Activated naive CD8-positive, alpha-beta T cell (primary cell): ENCODE data around the gene QPRT.
"Not testable (repeated sequence)": the region's sequence is repeated elsewhere in the genome, so short reads cannot be mapped to it uniquely, and the experiment has no call there.

Experiments
- H3K27ac Mint-ChIP-seq: one replicate; pipeline ENCODE4 v1.8.0; 2021; ENCODE audit warnings: mixed read lengths
- H3K27me3 Mint-ChIP-seq: one replicate; pipeline ENCODE4 v1.8.0; 2021; ENCODE audit warnings: mixed read lengths
- H3K36me3 Mint-ChIP-seq: one replicate; pipeline ENCODE4 v1.8.0; 2021; ENCODE audit warnings: mixed read lengths
- H3K4me1 Mint-ChIP-seq: one replicate; pipeline ENCODE4 v1.8.0; 2021; ENCODE audit warnings: low read depth, mixed read lengths
- H3K4me3 Mint-ChIP-seq: one replicate; pipeline ENCODE4 v1.8.0; 2021; ENCODE audit warnings: mild to moderate bottlenecking, mixed read lengths
- H3K9me3 Mint-ChIP-seq: one replicate; pipeline ENCODE4 v1.8.0; 2021; ENCODE audit warnings: low read depth, mixed read lengths

The QPRT gene

DNA sequence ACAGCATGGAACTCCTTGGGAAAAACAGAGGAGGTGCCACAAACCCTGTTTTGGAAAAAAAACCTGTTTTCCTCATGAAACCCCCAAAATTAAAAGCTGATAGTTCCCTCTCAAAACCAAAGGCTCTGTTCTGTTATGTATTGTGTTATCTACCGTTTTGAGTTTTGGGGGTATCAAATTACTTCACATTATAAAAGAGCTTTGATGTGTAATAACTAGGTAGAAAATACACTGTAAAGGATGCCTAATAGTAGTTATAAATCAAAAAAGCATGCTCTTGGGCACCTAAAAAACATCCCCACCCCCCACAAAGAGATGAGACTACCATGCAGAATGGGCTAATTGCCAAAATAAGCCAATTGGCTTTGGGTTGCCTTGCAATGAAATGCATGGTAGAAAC lies 36.0 kb downstream of the QPRT start:
- Mint-ChIP-seq H3K4me1 (peaks cover 8% of the 10 kb centered on the region), H3K9me3 (no peaks in the 10 kb centered on the region), H3K27ac (no peak overlapping the region), H3K36me3 (no peaks in the 10 kb centered on the region), H3K27me3 (no peaks in the 10 kb centered on the region), H3K4me3 (no peak overlapping the region)

DNA sequence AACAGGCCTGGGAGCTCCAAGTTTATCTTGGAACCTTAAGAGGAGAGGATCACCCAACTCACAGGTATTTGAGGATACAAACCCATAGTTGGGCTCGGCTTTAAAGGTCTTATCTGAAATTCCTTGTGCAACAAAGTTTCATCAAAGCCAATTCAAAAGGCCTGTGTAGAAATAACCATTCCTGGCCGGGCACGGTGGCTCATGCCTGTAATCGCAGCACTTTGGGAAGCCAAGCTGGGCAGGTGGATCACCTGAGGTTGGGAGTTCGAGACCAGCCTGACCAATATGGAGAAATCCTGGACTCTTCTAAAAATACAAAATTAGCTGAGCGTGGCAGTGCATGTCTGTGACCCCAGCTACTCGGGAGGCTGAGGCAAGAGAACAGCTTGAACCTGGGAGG lies 38.1 kb downstream of the QPRT start:
- Mint-ChIP-seq H3K27ac (no peak overlapping the region), H3K4me3 (no peak overlapping the region), H3K4me1 (peaks cover 7% of the 10 kb centered on the region), H3K9me3 (no peaks in the 10 kb centered on the region), H3K36me3 (no peaks in the 10 kb centered on the region), H3K27me3 (no peaks in the 10 kb centered on the region)

DNA sequence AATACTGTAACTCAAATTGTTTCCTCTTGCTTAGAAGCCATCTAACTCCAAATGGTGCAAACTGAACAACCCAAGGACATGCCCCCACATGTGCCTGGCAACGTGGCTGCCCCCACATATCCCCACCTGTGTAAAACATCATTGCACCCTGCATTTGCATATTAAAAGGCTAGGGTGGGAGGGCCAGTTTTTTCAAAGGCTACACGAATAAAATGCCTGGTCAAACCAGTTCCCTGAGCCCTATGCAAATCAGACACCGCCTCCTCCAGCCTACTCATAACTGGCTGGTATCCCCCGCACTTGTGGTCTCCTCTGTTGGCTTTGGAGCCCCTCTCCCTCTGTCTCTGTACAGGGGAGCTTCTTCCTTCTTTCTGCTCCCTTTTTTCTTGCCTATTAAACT lies 40.1 kb downstream of the QPRT start:
- Mint-ChIP-seq H3K9me3 (no peaks in the 10 kb centered on the region), H3K36me3 (no peaks in the 10 kb centered on the region), H3K27ac (no peak overlapping the region), H3K4me3 (no peak overlapping the region), H3K4me1 (peaks cover 13% of the 10 kb centered on the region), H3K27me3 (no peaks in the 10 kb centered on the region)

DNA sequence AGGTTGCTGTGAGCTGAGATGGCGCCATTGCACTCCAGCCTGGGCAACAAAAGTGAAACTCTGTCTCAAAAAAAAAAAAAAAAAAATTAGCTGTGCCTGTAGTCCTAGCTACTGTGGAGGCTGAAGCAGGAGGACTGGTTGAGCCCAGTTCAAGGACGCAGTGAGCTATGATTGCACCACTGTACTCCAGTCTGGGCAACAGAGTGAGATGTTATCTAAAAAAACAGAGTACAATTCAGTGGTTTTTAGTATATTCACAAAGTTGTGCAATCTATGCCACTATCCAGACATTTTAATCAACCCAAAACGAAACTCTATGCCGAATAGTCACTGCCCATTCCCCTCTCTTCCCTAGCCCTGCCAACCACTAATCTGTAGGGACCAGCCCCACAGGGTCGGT lies 41.7 kb downstream of the QPRT start:
- Mint-ChIP-seq H3K4me1 (peaks cover 20% of the 10 kb centered on the region), H3K36me3 (no peaks in the 10 kb centered on the region), H3K27me3 (no peaks in the 10 kb centered on the region), H3K9me3 (no peaks in the 10 kb centered on the region), H3K27ac (no peak overlapping the region), H3K4me3 (no peak overlapping the region)

DNA sequence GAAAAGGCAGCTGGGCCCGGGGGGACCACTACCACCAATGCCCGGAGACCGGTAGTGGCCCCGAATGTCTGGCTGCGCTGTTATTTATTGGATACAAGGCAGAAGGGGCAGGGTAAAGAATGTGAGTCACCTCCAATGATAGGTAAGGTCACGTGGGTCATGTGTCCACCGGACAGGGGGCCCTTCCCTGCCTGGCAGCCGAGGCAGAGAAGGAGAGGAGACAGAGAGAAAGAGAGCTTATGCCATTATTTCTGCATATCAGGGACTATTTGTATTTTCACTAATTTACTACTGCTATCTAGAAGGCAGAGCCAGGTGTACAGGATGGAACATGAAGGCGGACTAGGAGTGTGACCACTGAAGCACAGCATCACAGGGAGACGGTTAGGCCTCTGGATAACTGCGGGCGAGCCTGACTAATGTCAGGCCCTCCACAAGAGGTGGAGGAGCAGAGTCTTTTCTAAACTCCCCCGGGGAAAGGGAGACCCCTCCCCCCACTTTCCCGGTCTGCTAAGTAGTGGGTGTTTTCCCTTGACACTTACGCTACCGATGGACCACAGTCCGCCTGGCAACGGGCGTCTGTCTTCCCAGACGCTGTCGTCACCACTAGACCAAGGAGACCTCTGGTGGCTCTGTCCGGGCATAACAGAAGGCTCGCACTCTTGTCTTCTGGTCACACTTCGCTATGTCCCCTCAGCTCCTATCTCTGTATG lies 42.3 kb downstream of the QPRT start:
- not testable (repeated sequence) for H3K9me3 Mint-ChIP-seq, H3K36me3 Mint-ChIP-seq, H3K27ac Mint-ChIP-seq, H3K4me3 Mint-ChIP-seq, H3K27me3 Mint-ChIP-seq
- H3K4me1 Mint-ChIP-seq = peaks cover 21% of the 10 kb centered on the region

DNA sequence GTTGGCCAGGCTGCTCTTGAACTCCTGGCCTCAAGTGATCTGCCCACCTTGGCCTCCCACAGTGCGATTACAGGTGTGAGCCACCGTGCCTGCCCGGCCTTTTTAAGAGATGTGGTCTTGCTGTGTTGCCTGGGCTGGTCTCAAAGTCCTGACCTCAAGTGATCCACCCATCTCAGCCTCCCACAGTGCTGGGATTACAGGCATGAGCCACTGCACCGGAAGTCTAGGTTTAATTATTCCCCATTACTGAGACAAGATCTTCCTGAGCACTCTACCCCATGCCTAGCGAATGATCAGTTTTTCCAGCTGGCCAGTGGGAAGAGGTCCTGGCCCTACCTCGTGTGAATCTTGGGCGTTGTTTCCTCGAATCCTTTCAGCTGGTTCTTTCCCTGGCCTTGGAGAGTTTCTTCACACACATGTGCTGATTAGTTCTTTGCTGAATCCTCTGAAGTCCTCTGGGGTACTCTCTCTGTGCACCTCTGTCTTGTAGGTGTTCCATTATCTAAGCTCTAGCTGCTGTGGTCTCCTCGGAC lies 47.9 kb downstream of the QPRT start:
- no peaks in the 10 kb centered on the region for H3K9me3 Mint-ChIP-seq
- H3K4me3 Mint-ChIP-seq = no peak overlapping the region
- H3K36me3 Mint-ChIP-seq = no peaks in the 10 kb centered on the region
- H3K27me3 Mint-ChIP-seq = no peaks in the 10 kb centered on the region
- H3K4me1 Mint-ChIP-seq = peaks cover 27% of the 10 kb centered on the region
- no peak overlapping the region for H3K27ac Mint-ChIP-seq

DNA sequence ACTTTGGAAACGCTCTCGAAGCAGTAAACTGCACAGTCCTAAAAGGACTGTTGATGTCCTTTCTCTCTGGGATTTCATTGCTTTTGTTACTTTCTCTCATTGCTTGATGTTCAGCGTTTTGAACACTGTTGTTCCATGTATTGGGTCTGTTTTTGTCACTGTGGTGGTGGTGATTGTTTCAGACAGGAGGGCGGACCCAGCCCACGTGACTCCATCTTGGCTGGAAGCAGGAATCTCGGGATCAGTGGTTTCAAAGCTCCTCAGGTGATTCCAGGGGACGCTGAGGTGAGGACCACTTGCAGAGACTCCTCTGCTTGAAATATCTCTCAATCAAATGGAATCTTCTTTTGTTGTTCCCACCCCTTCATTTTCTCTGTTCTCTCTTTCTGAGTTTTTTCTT lies 48.5 kb downstream of the QPRT start:
- Mint-ChIP-seq H3K27ac (no peak overlapping the region), H3K4me1 (peaks cover 32% of the 10 kb centered on the region), H3K36me3 (peaks cover 2% of the 10 kb centered on the region), H3K4me3 (no peak overlapping the region), H3K27me3 (no peaks in the 10 kb centered on the region), H3K9me3 (peaks cover 3% of the 10 kb centered on the region)

DNA sequence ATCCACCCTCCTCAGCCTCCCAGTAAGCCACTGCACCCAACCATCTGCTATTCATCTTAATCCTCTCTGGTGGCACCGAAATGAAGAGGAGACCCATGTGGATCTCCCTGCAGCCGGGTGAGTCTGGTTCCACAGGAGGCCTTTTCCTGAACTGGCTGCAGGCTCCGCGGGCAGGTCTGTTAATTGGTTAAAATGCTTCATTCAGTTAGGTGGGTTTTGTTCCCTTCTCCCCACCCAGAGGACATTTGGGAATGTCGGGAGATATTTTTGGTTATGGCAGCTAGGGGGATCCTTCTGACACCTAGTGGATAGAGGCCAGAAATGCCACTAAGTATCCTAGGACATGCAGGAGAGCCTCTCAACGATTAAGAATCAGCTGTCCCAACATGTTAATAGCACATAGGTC lies 50.1 kb downstream of the QPRT start:
- Mint-ChIP-seq H3K4me3 (no peak overlapping the region), H3K36me3 (peaks cover 2% of the 10 kb centered on the region), H3K9me3 (peaks cover 3% of the 10 kb centered on the region), H3K4me1 (peaks cover 34% of the 10 kb centered on the region), H3K27ac (no peak overlapping the region), H3K27me3 (no peaks in the 10 kb centered on the region)

DNA sequence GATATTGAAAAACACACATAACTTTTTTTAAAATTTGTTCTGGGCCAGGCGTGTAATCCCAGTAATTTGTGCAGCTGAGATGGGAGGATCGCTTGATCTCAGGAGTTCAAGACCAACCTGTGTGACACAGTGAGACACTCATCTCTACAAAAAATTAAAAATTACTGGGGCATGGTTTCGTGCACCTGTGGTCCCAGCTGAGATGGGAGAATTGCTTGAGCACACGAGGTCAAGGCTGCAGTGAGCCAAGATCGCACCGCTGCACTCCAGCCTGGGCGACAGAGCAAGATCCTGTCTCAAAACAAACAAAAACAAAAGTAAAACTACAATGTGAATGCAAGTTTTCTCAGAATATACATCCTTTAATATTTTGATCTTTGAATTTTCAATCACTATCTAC lies 51.7 kb downstream of the QPRT start:
- Mint-ChIP-seq H3K27me3 (no peaks in the 10 kb centered on the region), H3K4me3 (no peak overlapping the region), H3K27ac (no peak overlapping the region), H3K9me3 (peaks cover 3% of the 10 kb centered on the region), H3K36me3 (peaks cover 2% of the 10 kb centered on the region), H3K4me1 (peaks cover 33% of the 10 kb centered on the region)

DNA sequence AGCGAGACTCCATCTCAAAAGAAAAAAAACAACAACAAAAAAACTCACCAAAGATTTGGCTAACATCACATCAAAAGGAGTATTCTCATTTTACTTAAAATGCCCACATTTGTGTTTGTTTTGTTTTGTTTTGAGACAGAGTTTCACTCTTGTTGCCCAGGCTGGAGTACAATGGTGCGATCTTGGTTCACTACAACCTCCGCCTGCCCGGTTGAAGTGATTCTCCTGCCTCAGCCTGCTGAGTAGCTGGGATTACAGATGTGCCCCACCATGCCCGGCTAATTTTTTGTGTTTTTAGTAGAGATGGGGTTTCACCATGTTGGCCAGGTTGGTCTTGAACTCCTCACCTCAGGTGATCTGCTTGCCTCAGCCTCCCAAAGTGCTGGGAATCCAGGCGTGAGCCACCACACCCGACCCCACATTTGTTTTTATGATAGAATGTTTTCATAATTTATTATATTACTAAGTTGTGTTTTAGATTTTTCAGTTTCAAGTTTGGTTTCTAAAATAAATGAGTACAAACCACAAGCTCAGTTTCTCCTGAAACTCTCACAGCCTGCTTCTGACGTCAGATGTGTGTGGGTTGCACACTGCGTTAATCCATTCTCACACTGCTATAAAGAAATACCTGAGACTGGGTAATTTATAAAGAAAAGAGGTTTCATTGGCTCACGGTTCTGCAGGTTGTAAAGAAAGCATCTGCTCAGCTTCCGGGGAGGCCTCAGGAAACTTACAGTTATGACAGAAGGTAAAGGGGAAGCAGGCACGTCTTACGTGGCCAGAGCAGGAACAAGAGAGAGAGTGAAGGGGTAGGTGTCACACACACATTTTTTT lies 53.0 kb downstream of the QPRT start:
- not testable (repeated sequence) for H3K36me3 Mint-ChIP-seq, H3K27me3 Mint-ChIP-seq, H3K9me3 Mint-ChIP-seq
- peak overlapping the region; percentile 95 for H3K27ac Mint-ChIP-seq
- peaks cover 46% of the 10 kb centered on the region for H3K4me1 Mint-ChIP-seq
- peak overlapping the region; percentile 78 for H3K4me3 Mint-ChIP-seq

DNA sequence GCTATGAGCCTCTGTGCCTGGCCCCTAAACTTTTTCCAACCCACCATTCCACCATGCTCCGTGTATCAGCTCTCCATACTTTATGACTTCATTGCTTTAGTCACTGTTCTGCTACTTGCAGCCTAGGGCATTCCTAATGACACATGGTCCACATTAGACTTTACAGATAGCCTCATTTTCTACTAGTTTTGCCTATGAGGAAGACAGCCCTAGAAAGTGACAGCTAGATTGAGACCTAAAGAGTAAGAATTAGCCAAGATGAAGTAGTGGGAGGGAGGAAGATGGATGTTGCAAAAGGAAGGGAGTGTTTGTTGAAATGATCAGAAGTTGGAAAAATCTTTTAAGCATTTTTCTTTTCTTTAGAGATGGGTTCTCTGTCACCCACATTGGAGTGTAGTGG lies 55.8 kb downstream of the QPRT start:
- peaks cover 3% of the 10 kb centered on the region for H3K9me3 Mint-ChIP-seq
- H3K27ac Mint-ChIP-seq = peak overlapping the region; percentile 6
- H3K27me3 Mint-ChIP-seq = no peaks in the 10 kb centered on the region
- H3K4me1 Mint-ChIP-seq = peaks cover 64% of the 10 kb centered on the region
- H3K4me3 Mint-ChIP-seq = no peak overlapping the region
- peaks cover 2% of the 10 kb centered on the region for H3K36me3 Mint-ChIP-seq

DNA sequence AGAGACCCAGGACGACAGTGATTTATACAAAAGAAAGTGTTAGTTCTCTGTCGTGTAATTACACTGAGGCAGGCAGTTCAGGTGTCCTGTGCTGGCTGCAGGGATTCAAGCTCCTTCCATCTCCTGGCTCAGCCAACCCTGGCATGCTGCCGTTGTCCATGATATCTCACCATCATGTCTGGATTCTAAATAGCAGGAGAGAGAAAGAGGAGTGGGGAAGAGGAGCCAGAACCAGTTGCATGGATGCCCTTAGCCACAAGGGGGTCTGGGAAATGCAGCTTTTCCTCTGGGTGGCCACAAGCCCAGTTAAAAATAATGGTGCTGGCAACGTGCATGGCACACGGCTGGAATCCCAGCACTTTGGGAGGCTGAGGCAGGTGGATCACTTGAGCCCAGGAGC lies 57.1 kb downstream of the QPRT start:
- Mint-ChIP-seq H3K4me3 (no peak overlapping the region), H3K27me3 (no peaks in the 10 kb centered on the region), H3K36me3 (peaks cover 2% of the 10 kb centered on the region), H3K9me3 (peaks cover 3% of the 10 kb centered on the region), H3K27ac (peak overlapping the region; percentile 73), H3K4me1 (peaks cover 74% of the 10 kb centered on the region)

DNA sequence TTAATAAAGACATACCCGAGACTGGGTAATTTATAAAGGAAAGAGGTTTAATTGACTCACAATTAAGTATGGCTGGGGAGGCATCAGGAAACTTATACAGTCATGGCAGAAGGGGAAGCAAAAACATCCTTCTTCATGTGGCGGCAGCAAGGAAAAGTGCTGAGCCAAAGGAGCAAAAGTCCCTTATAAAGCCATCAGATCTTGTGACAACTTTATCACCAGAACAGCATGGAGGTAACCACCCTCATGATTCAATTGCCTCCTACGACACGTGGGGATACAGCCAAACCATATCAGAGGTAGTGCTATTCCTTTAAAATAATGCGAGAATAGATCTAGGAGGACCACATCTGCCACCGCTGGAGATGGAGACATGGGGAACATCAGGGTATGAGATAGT lies 57.8 kb downstream of the QPRT start:
- Mint-ChIP-seq H3K27me3 (no peaks in the 10 kb centered on the region), H3K4me3 (no peak overlapping the region), H3K4me1 (peaks cover 77% of the 10 kb centered on the region), H3K27ac (peak overlapping the region; percentile 43), H3K9me3 (peaks cover 3% of the 10 kb centered on the region), H3K36me3 (peaks cover 2% of the 10 kb centered on the region)

DNA sequence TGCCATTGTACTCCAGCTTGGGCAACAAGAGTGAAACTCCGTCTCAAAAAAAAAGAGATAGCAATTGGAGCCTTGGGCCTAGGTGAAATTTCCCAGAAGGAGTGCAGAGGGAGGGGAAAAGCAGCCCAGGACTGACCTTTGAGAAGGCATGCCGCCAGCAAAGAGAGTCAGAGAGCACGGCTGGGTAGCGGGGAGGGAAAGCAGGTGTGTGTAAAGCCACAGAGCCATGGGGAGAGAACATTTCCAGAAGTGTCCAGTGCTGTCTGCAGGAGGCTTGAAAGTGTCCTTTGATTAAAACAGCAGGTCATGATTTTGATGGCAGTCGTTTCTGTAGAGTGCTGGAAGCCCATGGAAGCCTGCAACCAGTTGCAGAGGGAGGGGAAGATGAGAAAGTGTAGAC lies 58.7 kb downstream of the QPRT start:
- peak overlapping the region; percentile 28 for H3K4me3 Mint-ChIP-seq

DNA sequence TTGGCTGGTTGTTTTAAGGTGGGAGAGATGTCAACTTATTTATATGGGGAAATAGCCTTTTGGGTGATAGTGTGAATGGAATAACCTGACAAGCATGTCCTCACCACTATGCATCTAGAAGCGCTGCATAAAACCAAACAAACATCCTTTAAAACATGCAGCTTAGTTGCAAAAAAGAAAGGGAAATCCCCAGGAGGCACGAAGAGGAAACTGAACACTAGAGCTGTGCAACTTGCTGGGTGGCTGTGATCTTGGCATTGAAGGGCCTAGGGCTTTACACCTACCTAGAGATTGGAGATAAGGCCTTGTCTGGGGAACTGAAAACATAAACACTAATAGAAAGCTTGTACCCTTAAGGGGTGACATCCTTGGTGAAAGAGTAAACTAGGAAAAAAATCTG lies 59.5 kb downstream of the QPRT start:
- no peaks in the 10 kb centered on the region for H3K27me3 Mint-ChIP-seq
- H3K4me3 Mint-ChIP-seq = peak overlapping the region; percentile 56
- peak overlapping the region; percentile 92 for H3K27ac Mint-ChIP-seq
- H3K9me3 Mint-ChIP-seq = no peaks in the 10 kb centered on the region
- H3K36me3 Mint-ChIP-seq = no peaks in the 10 kb centered on the region
- peaks cover 81% of the 10 kb centered on the region for H3K4me1 Mint-ChIP-seq

More for the DNA sequence above, 58.7 kb downstream of the QPRT start:
- Mint-ChIP-seq H3K4me1 (peaks cover 78% of the 10 kb centered on the region), H3K36me3 (no peaks in the 10 kb centered on the region), H3K27ac (peak overlapping the region; percentile 92), H3K9me3 (no peaks in the 10 kb centered on the region), H3K27me3 (no peaks in the 10 kb centered on the region)
